Measurements from ENCODE around the gene RELT. TPM values are rescaled to one million over a fixed set of nuclear protein-coding genes. Genes with fewer than 3 reads are reported as not detected.

The RELT gene
- 12.9 and 13.0 TPM in 2 replicates for total RNA-seq (2014; rRNA removed)
- 4.5 TPM for polyA plus RNA-seq (2012)

GRCh38 chr11:73376160-73376802 lies at the start of gene RELT:
TSS of gene RELT (plus strand) at chr11:73376399. CDS start at chr11:73389137, 12,738 bp downstream.
- peak; percentile 87 for DNase-seq (ENCODE audit: low read depth)

GRCh38 chr11:73326929-73327811 lies 49.0 kb upstream of the RELT start:
- DNase-seq (ENCODE audit: low read depth): peak; percentile 65

- no peak for DNase-seq (ENCODE audit: low read depth)
Observed at GRCh38 chr11:73327812-73328364, 48.3 kb upstream of the RELT start.

GRCh38 chr11:73330569-73331093 lies 45.6 kb upstream of the RELT start:
- peak; percentile 37 for DNase-seq (ENCODE audit: low read depth)

GRCh38 chr11:73331138-73331916 lies 44.9 kb upstream of the RELT start:
- no peak for DNase-seq (ENCODE audit: low read depth)

GRCh38 chr11:73333173-73333572 lies 43.0 kb upstream of the RELT start:
- DNase-seq (ENCODE audit: low read depth): no peak

GRCh38 chr11:73333640-73334383 lies 42.4 kb upstream of the RELT start:
- DNase-seq (ENCODE audit: low read depth): no peak

- DNase-seq (ENCODE audit: low read depth): peak; percentile 85
Observed at GRCh38 chr11:73334384-73335203, 41.6 kb upstream of the RELT start.

- DNase-seq (ENCODE audit: low read depth): peak; percentile 74
Observed at GRCh38 chr11:73335204-73335923, 40.8 kb upstream of the RELT start.

GRCh38 chr11:73337846-73338245 lies 38.4 kb upstream of the RELT start:
- no peak for DNase-seq (ENCODE audit: low read depth)

GRCh38 chr11:73338279-73338678 lies 37.9 kb upstream of the RELT start:
- DNase-seq (ENCODE audit: low read depth): no peak

GRCh38 chr11:73340164-73340563 lies 36.0 kb upstream of the RELT start:
- DNase-seq (ENCODE audit: low read depth): no peak

GRCh38 chr11:73342633-73343032 lies 33.6 kb upstream of the RELT start:
- no peak for DNase-seq (ENCODE audit: low read depth)

- DNase-seq (ENCODE audit: low read depth): no peak
Observed at GRCh38 chr11:73343076-73343873, 32.9 kb upstream of the RELT start.

GRCh38 chr11:73344191-73344607 lies 32.0 kb upstream of the RELT start:
- no peak for DNase-seq (ENCODE audit: low read depth)

GRCh38 chr11:73345481-73346160 lies 30.6 kb upstream of the RELT start:
- DNase-seq (ENCODE audit: low read depth): no peak

- DNase-seq (ENCODE audit: low read depth): no peak
Observed at GRCh38 chr11:73346186-73346935, 29.8 kb upstream of the RELT start.
